Liver (tissue), 9 donors: ENCODE data around the gene SET. TPM values are rescaled to one million over a fixed set of nuclear protein-coding genes. Genes with fewer than 3 reads are reported as not detected.
A peak's percentile ranks its signal among the peaks of the same experiment; 100 is the strongest.

ENCODE experiments used
- DNase-seq: peaks from one replicate; pipeline ENCODE4 v3.0.0-alpha.2; 2017; ENCODE audit warnings: low spot score
- H3K27ac ChIP-seq, 2 donors: one replicate each; pipeline ENCODE4 v1.7.0; 2013; ENCODE audit warnings: inconsistent platforms in 2 of 2, low read length in 2 of 2, control low read depth in 1 of 2, low read depth in 1 of 2, mild to moderate bottlenecking in 1 of 2
- H3K27me3 ChIP-seq, 4 donors: one replicate each; pipeline versions ENCODE4 v1.6.1 to v1.7.0; 2013; ENCODE audit warnings: low read length in 3 of 4, inconsistent platforms in 1 of 4, mild to moderate bottlenecking in 1 of 4, moderate library complexity in 1 of 4; ENCODE audit not compliant: control insufficient read depth in 4 of 4, insufficient read depth in 4 of 4
- H3K36me3 ChIP-seq, 4 donors: one replicate each; pipeline versions ENCODE4 v1.6.1 to v1.7.0; 2013; ENCODE audit warnings: low read length in 3 of 4, mild to moderate bottlenecking in 3 of 4, low read depth in 1 of 4, moderate library complexity in 1 of 4; ENCODE audit not compliant: control insufficient read depth in 4 of 4, insufficient read depth in 3 of 4
- H3K4me1 ChIP-seq, 4 donors: one replicate each; pipeline versions ENCODE4 v1.6.1 to v1.7.0; 2013; ENCODE audit warnings: low read length in 3 of 4, mild to moderate bottlenecking in 3 of 4, moderate library complexity in 1 of 4; ENCODE audit not compliant: control insufficient read depth in 4 of 4, insufficient read depth in 4 of 4
- H3K4me3 ChIP-seq, 3 donors: one replicate each; pipeline versions ENCODE4 v1.6.1 to v1.7.0; 2013; ENCODE audit warnings: low read length in 3 of 3, control low read depth in 1 of 3, low read depth in 1 of 3, mild to moderate bottlenecking in 1 of 3
- H3K9ac ChIP-seq, 2 donors: one replicate each; pipeline ENCODE4 v1.7.0; 2013; ENCODE audit warnings: low read length in 2 of 2, mild to moderate bottlenecking in 2 of 2, moderate library complexity in 2 of 2, control low read depth in 1 of 2, low read depth in 1 of 2
- H3K9me3 ChIP-seq, 4 donors: one replicate each; pipeline versions ENCODE4 v1.6.1 to v1.7.0; 2013; ENCODE audit warnings: low read length in 3 of 4; ENCODE audit not compliant: control insufficient read depth in 4 of 4
- EGR1 ChIP-seq, 2 donors: IDR thresholded peaks; 2 replicates each; pipeline ENCODE4 v1.6.1; 2016 to 2018; ENCODE audit warnings: antibody characterized with exemption in 2 of 2, low read depth in 2 of 2
- FOXA1 ChIP-seq: IDR thresholded peaks from 2 replicates; pipeline ENCODE4 v1.6.1; 2016; ENCODE audit warnings: antibody characterized with exemption
- FOXA2 ChIP-seq: IDR thresholded peaks from 2 replicates; pipeline ENCODE4 v1.6.1; 2016; ENCODE audit warnings: antibody characterized with exemption
- GABPA ChIP-seq, 2 donors: IDR thresholded peaks in 1 of 2; conservative IDR thresholded peaks in 1 of 2; 2 replicates each; pipeline ENCODE4 v1.6.1; 2016; ENCODE audit warnings: antibody characterized with exemption in 2 of 2, mild to moderate bottlenecking in 1 of 2, moderate library complexity in 1 of 2
- HNF4A ChIP-seq, 2 donors: conservative IDR thresholded peaks; 2 replicates each; pipeline ENCODE4 v1.6.1; 2016; ENCODE audit warnings: antibody characterized with exemption in 2 of 2, mild to moderate bottlenecking in 2 of 2
- HNF4G ChIP-seq: IDR thresholded peaks from 2 replicates; pipeline ENCODE4 v1.6.1; 2016; ENCODE audit warnings: antibody characterized with exemption
- JUND ChIP-seq, 2 donors: IDR thresholded peaks; 2 replicates each; pipeline ENCODE4 v1.6.1; 2016; ENCODE audit warnings: antibody characterized with exemption in 2 of 2
- NR2F2 ChIP-seq: IDR thresholded peaks from 2 replicates; pipeline ENCODE4 v1.6.1; 2016; ENCODE audit warnings: antibody characterized with exemption
- RAD21 ChIP-seq, 2 donors: IDR thresholded peaks; 2 replicates each; pipeline ENCODE4 v1.6.1; 2016; ENCODE audit warnings: antibody characterized with exemption in 2 of 2, mild to moderate bottlenecking in 2 of 2
- RXRA ChIP-seq, 2 donors: IDR thresholded peaks; 2 replicates each; pipeline ENCODE4 v1.6.1; 2017 to 2018; ENCODE audit warnings: antibody characterized with exemption in 2 of 2, mild to moderate bottlenecking in 1 of 2
- SP1 ChIP-seq: IDR thresholded peaks from 2 replicates; pipeline ENCODE4 v1.6.1; 2018; ENCODE audit warnings: antibody characterized with exemption, mild to moderate bottlenecking
- TAF1 ChIP-seq: conservative IDR thresholded peaks from 2 replicates; pipeline ENCODE4 v1.6.1; 2016; ENCODE audit warnings: antibody characterized with exemption, mild to moderate bottlenecking
- YY1 ChIP-seq: IDR thresholded peaks from 2 replicates; pipeline ENCODE4 v1.6.1; 2016; ENCODE audit warnings: antibody characterized with exemption, mild to moderate bottlenecking
- WGBS: extraction: QIAGEN DNeasy Blood & Tissue Kit; methylation state at CpG from one replicate; pipeline ENCODE4 v1.1.7; 2013; 5-methylcytosine and 5-hydroxymethylcytosine counted together
- polyA plus RNA-seq, 2 donors: library from polyadenylated mRNA; stranded (reverse) in 1 of 2; unstranded in 1 of 2; fragments of 200-250 nt in 1 of 2; fragments of >200 nt in 1 of 2; fragmentation: Nextera tagmentation in 1 of 2; extraction: Ambion mirVana in 1 of 2; gene quantifications; one replicate each; pipeline versions ENCODE4 v1.2.1 to v1.2.3, GENCODE V29; 2013 to 2015
- total RNA-seq, 2 donors: library from RNA; depleted of rRNA; stranded (reverse); fragments of >200 nt; gene quantifications; one replicate each; pipeline ENCODE4 v1.2.3, GENCODE V29; 2014
- TF ChIP-seq, protein P1 (sequence below): IDR thresholded peaks from 2 replicates; pipeline ENCODE4 v1.6.1; 2016; ENCODE audit warnings: antibody characterized with exemption
- TF ChIP-seq, protein P2 (sequence below): fragments of 150-350 bp; IDR thresholded peaks from 2 replicates; pipeline ENCODE4 v1.5.1; 2017; ENCODE audit warnings: improper control_type of control experiment, low read depth, low read length; ENCODE audit not compliant: missing input control
- TF ChIP-seq, protein P3 (sequence below): IDR thresholded peaks from 2 replicates; pipeline ENCODE4 v1.6.1; 2016; ENCODE audit warnings: antibody characterized with exemption, mild to moderate bottlenecking
- TF ChIP-seq, protein P4 (sequence below): IDR thresholded peaks from 2 replicates; pipeline ENCODE4 v1.6.1; 2016; ENCODE audit warnings: antibody characterized with exemption
- TF ChIP-seq, protein P5 (sequence below): IDR thresholded peaks from 2 replicates; pipeline ENCODE4 v1.6.1; 2016; ENCODE audit warnings: antibody characterized with exemption
- donor health status: healthy.
- donor health status: healthy.
- donor health status: healthy.
- donor health status: healthy.
- donor health status: healthy.

Gene SET
- total and polyA plus RNA-seq, 4 donors, result 58.2 to 95.6 (median 69.3) TPM

DNA sequence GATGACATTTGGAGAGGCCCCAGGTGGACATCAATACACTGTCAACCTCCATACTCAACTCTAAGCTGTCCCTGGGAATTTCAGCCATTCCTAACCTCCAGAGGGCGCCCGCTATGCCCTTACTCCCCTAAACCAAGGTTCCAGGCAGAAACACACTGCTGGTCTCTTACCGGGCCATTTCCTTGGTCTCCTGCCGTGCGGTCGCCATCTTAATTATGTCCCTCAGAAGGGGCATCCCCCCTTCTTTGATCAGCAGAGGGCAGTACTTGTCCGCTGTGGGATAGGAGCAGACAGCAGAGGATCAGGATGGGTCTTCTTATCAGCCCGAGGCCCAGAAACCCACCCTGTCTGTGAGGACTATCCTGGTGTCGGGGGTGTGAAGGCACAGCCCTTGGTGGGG, 44.2 kb downstream of the SET start:
- no peaks in the 10 kb centered on the region for H3K9me3 ChIP-seq
- H3K27ac ChIP-seq, result no peak overlapping the region
- H3K36me3 ChIP-seq, result peaks cover 11 to 48% (median 27%) of the 10 kb centered on the region in 4 donors
- WGBS, result 45% methylated on average over 9 of the region's 9 CpGs
- no peak overlapping the region for H3K4me3 ChIP-seq
- H3K27me3 ChIP-seq, result no peaks in the 10 kb centered on the region
- TF ChIP-seq YY1 (peak; percentile 92), JUND (IDR thresholded peaks at IDR 0.05) (no peak), RXRA (IDR thresholded peaks at IDR 0.05) (peak in 1 of 2 donors; percentile 51), HNF4A (conservative IDR thresholded peaks at IDR 0.05) (peak; percentile 9 to 33), FOXA1 (no peak), RAD21 (IDR thresholded peaks at IDR 0.05) (peak; percentile 88 to 91), GABPA (IDR thresholded peaks at IDR 0.05 in 1 of 2, conservative IDR thresholded peaks at IDR 0.05 in 1 of 2) (no peak), NR2F2 (no peak)
- TF ChIP-seq, protein P1, sequence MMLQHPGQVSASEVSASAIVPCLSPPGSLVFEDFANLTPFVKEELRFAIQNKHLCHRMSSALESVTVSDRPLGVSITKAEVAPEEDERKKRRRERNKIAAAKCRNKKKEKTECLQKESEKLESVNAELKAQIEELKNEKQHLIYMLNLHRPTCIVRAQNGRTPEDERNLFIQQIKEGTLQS, result no peak
- TF ChIP-seq, protein P2, sequence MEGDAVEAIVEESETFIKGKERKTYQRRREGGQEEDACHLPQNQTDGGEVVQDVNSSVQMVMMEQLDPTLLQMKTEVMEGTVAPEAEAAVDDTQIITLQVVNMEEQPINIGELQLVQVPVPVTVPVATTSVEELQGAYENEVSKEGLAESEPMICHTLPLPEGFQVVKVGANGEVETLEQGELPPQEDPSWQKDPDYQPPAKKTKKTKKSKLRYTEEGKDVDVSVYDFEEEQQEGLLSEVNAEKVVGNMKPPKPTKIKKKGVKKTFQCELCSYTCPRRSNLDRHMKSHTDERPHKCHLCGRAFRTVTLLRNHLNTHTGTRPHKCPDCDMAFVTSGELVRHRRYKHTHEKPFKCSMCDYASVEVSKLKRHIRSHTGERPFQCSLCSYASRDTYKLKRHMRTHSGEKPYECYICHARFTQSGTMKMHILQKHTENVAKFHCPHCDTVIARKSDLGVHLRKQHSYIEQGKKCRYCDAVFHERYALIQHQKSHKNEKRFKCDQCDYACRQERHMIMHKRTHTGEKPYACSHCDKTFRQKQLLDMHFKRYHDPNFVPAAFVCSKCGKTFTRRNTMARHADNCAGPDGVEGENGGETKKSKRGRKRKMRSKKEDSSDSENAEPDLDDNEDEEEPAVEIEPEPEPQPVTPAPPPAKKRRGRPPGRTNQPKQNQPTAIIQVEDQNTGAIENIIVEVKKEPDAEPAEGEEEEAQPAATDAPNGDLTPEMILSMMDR, result peak; percentile 53
- H3K4me1 ChIP-seq, result no peaks in the 10 kb centered on the region
- no peak overlapping the region for H3K9ac ChIP-seq
- DNase-seq, result peak; percentile 79

DNA sequence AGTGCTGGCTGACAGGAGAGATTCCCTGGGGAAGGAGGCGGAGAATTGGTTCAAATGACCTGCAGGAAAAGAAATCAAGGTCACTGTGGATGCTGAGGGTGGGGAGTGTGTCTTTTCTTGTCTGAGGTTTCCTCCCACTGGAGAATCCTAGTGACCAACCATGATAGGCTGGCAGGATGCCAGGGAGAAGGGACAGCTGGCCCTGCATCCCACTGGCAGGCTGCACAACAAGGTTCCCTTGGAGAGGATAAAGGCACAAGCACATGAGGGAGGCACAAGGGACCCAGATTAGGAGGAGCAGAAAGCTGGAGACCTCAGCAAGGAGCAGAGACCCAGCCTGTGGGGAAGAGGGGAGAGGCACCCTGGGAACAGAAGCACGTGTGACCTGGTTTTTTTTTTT, 46.4 kb downstream of the SET start:
- Histone ChIP-seq H3K4me1 (no peaks in the 10 kb centered on the region), H3K27me3 (no peaks in the 10 kb centered on the region), H3K4me3 (no peak overlapping the region), H3K27ac (no peak overlapping the region), H3K9ac (no peak overlapping the region), H3K9me3 (no peaks in the 10 kb centered on the region), H3K36me3 (peaks cover 10 to 52% (median 37%) of the 10 kb centered on the region in 4 donors)
- no peak for DNase-seq
- WGBS, result 86% methylated on average over 2 of the region's 2 CpGs
- TF ChIP-seq FOXA2, result no peak
- TF ChIP-seq HNF4G, result no peak
- no peak for TF ChIP-seq EGR1 (IDR thresholded peaks at IDR 0.05; ENCODE audit: low read depth in 2 of 2)
- no peak for TF ChIP-seq YY1
- TF ChIP-seq, protein P3, sequence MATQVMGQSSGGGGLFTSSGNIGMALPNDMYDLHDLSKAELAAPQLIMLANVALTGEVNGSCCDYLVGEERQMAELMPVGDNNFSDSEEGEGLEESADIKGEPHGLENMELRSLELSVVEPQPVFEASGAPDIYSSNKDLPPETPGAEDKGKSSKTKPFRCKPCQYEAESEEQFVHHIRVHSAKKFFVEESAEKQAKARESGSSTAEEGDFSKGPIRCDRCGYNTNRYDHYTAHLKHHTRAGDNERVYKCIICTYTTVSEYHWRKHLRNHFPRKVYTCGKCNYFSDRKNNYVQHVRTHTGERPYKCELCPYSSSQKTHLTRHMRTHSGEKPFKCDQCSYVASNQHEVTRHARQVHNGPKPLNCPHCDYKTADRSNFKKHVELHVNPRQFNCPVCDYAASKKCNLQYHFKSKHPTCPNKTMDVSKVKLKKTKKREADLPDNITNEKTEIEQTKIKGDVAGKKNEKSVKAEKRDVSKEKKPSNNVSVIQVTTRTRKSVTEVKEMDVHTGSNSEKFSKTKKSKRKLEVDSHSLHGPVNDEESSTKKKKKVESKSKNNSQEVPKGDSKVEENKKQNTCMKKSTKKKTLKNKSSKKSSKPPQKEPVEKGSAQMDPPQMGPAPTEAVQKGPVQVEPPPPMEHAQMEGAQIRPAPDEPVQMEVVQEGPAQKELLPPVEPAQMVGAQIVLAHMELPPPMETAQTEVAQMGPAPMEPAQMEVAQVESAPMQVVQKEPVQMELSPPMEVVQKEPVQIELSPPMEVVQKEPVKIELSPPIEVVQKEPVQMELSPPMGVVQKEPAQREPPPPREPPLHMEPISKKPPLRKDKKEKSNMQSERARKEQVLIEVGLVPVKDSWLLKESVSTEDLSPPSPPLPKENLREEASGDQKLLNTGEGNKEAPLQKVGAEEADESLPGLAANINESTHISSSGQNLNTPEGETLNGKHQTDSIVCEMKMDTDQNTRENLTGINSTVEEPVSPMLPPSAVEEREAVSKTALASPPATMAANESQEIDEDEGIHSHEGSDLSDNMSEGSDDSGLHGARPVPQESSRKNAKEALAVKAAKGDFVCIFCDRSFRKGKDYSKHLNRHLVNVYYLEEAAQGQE, result no peak
- TF ChIP-seq, protein P4, sequence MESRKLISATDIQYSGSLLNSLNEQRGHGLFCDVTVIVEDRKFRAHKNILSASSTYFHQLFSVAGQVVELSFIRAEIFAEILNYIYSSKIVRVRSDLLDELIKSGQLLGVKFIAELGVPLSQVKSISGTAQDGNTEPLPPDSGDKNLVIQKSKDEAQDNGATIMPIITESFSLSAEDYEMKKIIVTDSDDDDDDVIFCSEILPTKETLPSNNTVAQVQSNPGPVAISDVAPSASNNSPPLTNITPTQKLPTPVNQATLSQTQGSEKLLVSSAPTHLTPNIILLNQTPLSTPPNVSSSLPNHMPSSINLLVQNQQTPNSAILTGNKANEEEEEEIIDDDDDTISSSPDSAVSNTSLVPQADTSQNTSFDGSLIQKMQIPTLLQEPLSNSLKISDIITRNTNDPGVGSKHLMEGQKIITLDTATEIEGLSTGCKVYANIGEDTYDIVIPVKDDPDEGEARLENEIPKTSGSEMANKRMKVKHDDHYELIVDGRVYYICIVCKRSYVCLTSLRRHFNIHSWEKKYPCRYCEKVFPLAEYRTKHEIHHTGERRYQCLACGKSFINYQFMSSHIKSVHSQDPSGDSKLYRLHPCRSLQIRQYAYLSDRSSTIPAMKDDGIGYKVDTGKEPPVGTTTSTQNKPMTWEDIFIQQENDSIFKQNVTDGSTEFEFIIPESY, result no peak
- TF ChIP-seq RXRA (IDR thresholded peaks at IDR 0.05), result no peak
- no peak for TF ChIP-seq RAD21 (IDR thresholded peaks at IDR 0.05)
- TF ChIP-seq SP1, result no peak
- TF ChIP-seq, protein P5, sequence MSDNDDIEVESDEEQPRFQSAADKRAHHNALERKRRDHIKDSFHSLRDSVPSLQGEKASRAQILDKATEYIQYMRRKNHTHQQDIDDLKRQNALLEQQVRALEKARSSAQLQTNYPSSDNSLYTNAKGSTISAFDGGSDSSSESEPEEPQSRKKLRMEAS, result no peak
- TF ChIP-seq HNF4A (conservative IDR thresholded peaks at IDR 0.05), result no peak
- TF ChIP-seq GABPA (IDR thresholded peaks at IDR 0.05 in 1 of 2, conservative IDR thresholded peaks at IDR 0.05 in 1 of 2), result no peak
- TF ChIP-seq NR2F2, result no peak
- no peak for TF ChIP-seq JUND (IDR thresholded peaks at IDR 0.05)
- TF ChIP-seq, protein P1, result no peak
- no peak for TF ChIP-seq FOXA1
- TF ChIP-seq TAF1, result no peak
- TF ChIP-seq, protein P2, result no peak
